Measurements from ENCODE around the gene CORO7. TPM values are rescaled to one million over a fixed set of nuclear protein-coding genes. Genes with fewer than 3 reads are reported as not detected.

CORO7 gene
- polyA plus RNA-seq, 6 donors from 2014 or later, result 9.0 to 40.1 (median 20.7) TPM

- H3K27ac Mint-ChIP-seq, result peak within 1 kb of the TSS in 3 of 6 donors; percentile 53 to 84 (median 83)
These were observed 100.9 kb downstream of the CORO7 start, which contains the start of gene GLIS2 for GRCh38 chr16:4315186-4316107. Gene GLIS2, plus strand, starts transcription at chr16:4316067. Its CDS starts 16,214 bp downstream, at chr16:4332281.

GRCh38 chr16:4314532-4315185, 101.7 kb downstream of the CORO7 start:
- Mint-ChIP-seq H3K27me3 (peaks cover 10 to 32% (median 15%) of the 10 kb centered on the region in 3 donors), H3K27ac (peak overlapping the region in 4 of 6 donors; percentile 53 to 92 (median 84)), H3K36me3 (peaks cover 0 to 12% of the 10 kb centered on the region in 2 donors), H3K4me3 (peak overlapping the region; percentile 84 to 97 (median 92)), H3K4me1 (peaks cover 18 to 27% (median 20%) of the 10 kb centered on the region in 3 donors), H3K9me3 (no peaks in the 10 kb centered on the region)
- no peak for DNase-seq
- peak in 1 of 2 donors; percentile 16 for ATAC-seq (ENCODE audit: low read depth in 2 of 2)

More at GRCh38 chr16:4315186-4316107, 100.9 kb downstream of the CORO7 start, which contains the start of gene GLIS2:
- peaks cover 10 to 32% (median 15%) of the 10 kb centered on the region in 3 donors for H3K27me3 Mint-ChIP-seq
- H3K4me3 Mint-ChIP-seq, result peak within 1 kb of the TSS; percentile 84 to 97 (median 92)
- H3K36me3 Mint-ChIP-seq, result peaks cover 0 to 12% of the 10 kb centered on the region in 2 donors
- no peak for DNase-seq
- H3K9me3 Mint-ChIP-seq, result no peaks in the 10 kb centered on the region
- ATAC-seq (ENCODE audit: low read depth in 2 of 2), result peak; percentile 16 to 17
- peaks cover 14 to 24% (median 15%) of the 10 kb centered on the region in 3 donors for H3K4me1 Mint-ChIP-seq

- Mint-ChIP-seq H3K9me3 (no peaks in the 10 kb centered on the region), H3K36me3 (peaks cover 0 to 12% of the 10 kb centered on the region in 2 donors), H3K27me3 (peaks cover 10 to 31% (median 15%) of the 10 kb centered on the region in 3 donors), H3K4me3 (peak overlapping the region in 7 of 8 donors; percentile 84 to 97 (median 92)), H3K4me1 (peaks cover 16 to 27% (median 25%) of the 10 kb centered on the region in 3 donors), H3K27ac (peak overlapping the region in 1 of 6 donors; percentile 83)
- no peak for ATAC-seq (ENCODE audit: low read depth in 2 of 2)
- DNase-seq, result no peak
These were observed 102.5 kb downstream of the CORO7 start for GRCh38 chr16:4313563-4314531.

- Mint-ChIP-seq H3K36me3 (peaks cover 0 to 10% of the 10 kb centered on the region in 2 donors), H3K4me1 (peaks cover 30 to 46% (median 38%) of the 10 kb centered on the region in 3 donors), H3K4me3 (peak overlapping the region in 4 of 8 donors; percentile 49 to 87 (median 69)), H3K27me3 (peaks cover 9 to 13% (median 11%) of the 10 kb centered on the region in 3 donors), H3K27ac (peak overlapping the region in 5 of 6 donors; percentile 56 to 98 (median 80)), H3K9me3 (no peaks in the 10 kb centered on the region)
- DNase-seq (peak; percentile 69), ATAC-seq (ENCODE audit: low read depth in 2 of 2) (peak; percentile 27 to 32)
These were observed 106.5 kb downstream of the CORO7 start for GRCh38 chr16:4309833-4310266.

GRCh38 chr16:4309102-4309832, 107.1 kb downstream of the CORO7 start:
- Mint-ChIP-seq H3K4me1 (peaks cover 25 to 41% (median 32%) of the 10 kb centered on the region in 3 donors), H3K36me3 (peaks cover 0 to 4% of the 10 kb centered on the region in 2 donors), H3K27me3 (peaks cover 3 to 7% (median 5%) of the 10 kb centered on the region in 3 donors), H3K4me3 (peak overlapping the region; percentile 49 to 94 (median 80)), H3K9me3 (no peaks in the 10 kb centered on the region), H3K27ac (peak overlapping the region; percentile 56 to 98 (median 94))
- ATAC-seq (ENCODE audit: low read depth in 2 of 2) (peak; percentile 3 to 4), DNase-seq (no peak)

GRCh38 chr16:4307215-4308037, 109.0 kb downstream of the CORO7 start:
- Mint-ChIP-seq H3K27ac (peak overlapping the region; percentile 96 to 99 (median 98)), H3K4me1 (peaks cover 27 to 42% (median 35%) of the 10 kb centered on the region in 3 donors), H3K27me3 (no peaks in the 10 kb centered on the region), H3K9me3 (no peaks in the 10 kb centered on the region), H3K4me3 (peak overlapping the region; percentile 85 to 96 (median 93)), H3K36me3 (no peaks in the 10 kb centered on the region)
- peak; percentile 86 to 87 for ATAC-seq (ENCODE audit: low read depth in 2 of 2)
- peak; percentile 99 for DNase-seq

GRCh38 chr16:4306470-4307214, 109.8 kb downstream of the CORO7 start:
- H3K4me3 Mint-ChIP-seq, result peak overlapping the region; percentile 85 to 96 (median 93)
- ATAC-seq (ENCODE audit: low read depth in 2 of 2), result peak in 1 of 2 donors; percentile 6
- no peaks in the 10 kb centered on the region for H3K27me3 Mint-ChIP-seq
- no peaks in the 10 kb centered on the region for H3K36me3 Mint-ChIP-seq
- peaks cover 27 to 42% (median 35%) of the 10 kb centered on the region in 3 donors for H3K4me1 Mint-ChIP-seq
- peak overlapping the region; percentile 96 to 99 (median 98) for H3K27ac Mint-ChIP-seq
- H3K9me3 Mint-ChIP-seq, result no peaks in the 10 kb centered on the region
- peak; percentile 36 for DNase-seq

Other genes starting within 250 kb of the CORO7 start
- gene SRL, start 174.5 kb downstream of the CORO7 start, polyA plus RNA-seq (ENCODE audit: low read depth in 6 of 6), result not detected
- 1 to 10 TPM in 1 of 6 donors, under 1 TPM in 5; 0.77 to 1.5 (median 0.87) TPM for gene TFAP4, start 143.6 kb downstream of the CORO7 start, polyA plus RNA-seq (ENCODE audit: low read depth in 6 of 6)
- not detected for gene GLIS2, start 100.5 kb downstream of the CORO7 start, polyA plus RNA-seq (ENCODE audit: low read depth in 6 of 6)
- gene PAM16, start 65.3 kb downstream of the CORO7 start, polyA plus RNA-seq (ENCODE audit: low read depth in 6 of 6), result 10 to 100 TPM; 33.1 to 54.6 (median 47.6) TPM
- gene VASN, start 44.7 kb downstream of the CORO7 start, polyA plus RNA-seq (ENCODE audit: low read depth in 6 of 6), result under 1 TPM in 3 of 6 donors, not detected in 3; 0.13 to 0.21 (median 0.16) TPM
- 10 to 100 TPM; 42.3 to 64.2 (median 44.2) TPM for gene DNAJA3, start 9.3 kb upstream of the CORO7 start, polyA plus RNA-seq (ENCODE audit: low read depth in 6 of 6)
- gene NMRAL1, start 58.0 kb upstream of the CORO7 start, polyA plus RNA-seq (ENCODE audit: low read depth in 6 of 6), result 10 to 100 TPM; 18.1 to 50.9 (median 31.6) TPM
- 10 to 100 TPM; 36.9 to 49.8 (median 41.9) TPM for gene HMOX2, start 59.8 kb upstream of the CORO7 start, polyA plus RNA-seq (ENCODE audit: low read depth in 6 of 6)
- gene CDIP1, start 122.2 kb upstream of the CORO7 start, polyA plus RNA-seq (ENCODE audit: low read depth in 6 of 6), result 10 to 100 TPM; 10.9 to 26.5 (median 17.3) TPM
- gene C16orf96, start 139.7 kb upstream of the CORO7 start, polyA plus RNA-seq (ENCODE audit: low read depth in 6 of 6), result under 1 TPM in 2 of 6 donors, not detected in 4; 0.09 to 0.11 TPM
- gene UBALD1, start 198.3 kb upstream of the CORO7 start, polyA plus RNA-seq (ENCODE audit: low read depth in 6 of 6), result 1 to 10 TPM; 2.6 to 7.5 (median 5.0) TPM
- 10 to 100 TPM in 1 of 6 donors, 1 to 10 TPM in 5; 3.9 to 10.6 (median 6.6) TPM for gene MGRN1, start 208.2 kb upstream of the CORO7 start, polyA plus RNA-seq (ENCODE audit: low read depth in 6 of 6)